ENCODE data around the gene MTFMT. TPM values are rescaled to one million over a fixed set of nuclear protein-coding genes. Genes with fewer than 3 reads are reported as not detected.

Gene MTFMT
- total and polyA plus RNA-seq, 7 experiments from 2014 or later = 7.1 to 24.8 (median 18.1) TPM

Other genes with a start within 250 kb of the MTFMT start
- gene PIF1, start 204.0 kb downstream of the MTFMT start, total RNA-seq = 10 to 100 TPM in 1 of 5 experiments, 1 to 10 TPM in 1, under 1 TPM in 1, not detected in 2; 0.34 to 30.2 (median 1.0) TPM
- not detected for gene PIF1, start 204.0 kb downstream of the MTFMT start, polyA plus RNA-seq
- 10 to 100 TPM in 4 of 5 experiments, 1 to 10 TPM in 1; 8.6 to 52.3 (median 14.0) TPM for gene PLEKHO2, start 187.7 kb downstream of the MTFMT start, total RNA-seq
- gene PLEKHO2, start 187.7 kb downstream of the MTFMT start, polyA plus RNA-seq = 10 to 100 TPM; 10.3 to 20.9 TPM
- 1 to 10 TPM; 3.3 to 9.3 (median 4.0) TPM for gene ANKDD1A, start 117.7 kb downstream of the MTFMT start, total RNA-seq
- gene ANKDD1A, start 117.7 kb downstream of the MTFMT start, polyA plus RNA-seq = 1 to 10 TPM in 1 of 2 donors, under 1 TPM in 1; 0.20 to 2.0 TPM
- 10 to 100 TPM; 42.5 to 72.3 (median 60.0) TPM for gene SPG21, start 39.7 kb downstream of the MTFMT start, total RNA-seq
- 100 to 1,000 TPM; 123 to 140 TPM for gene SPG21, start 39.7 kb downstream of the MTFMT start, polyA plus RNA-seq
- not detected for gene SLC51B, start 15.7 kb upstream of the MTFMT start, total RNA-seq
- gene SLC51B, start 15.7 kb upstream of the MTFMT start, polyA plus RNA-seq = not detected
- not detected for gene RASL12, start 38.4 kb upstream of the MTFMT start, total RNA-seq
- gene RASL12, start 38.4 kb upstream of the MTFMT start, polyA plus RNA-seq = not detected
- not detected for gene KBTBD13, start 47.1 kb upstream of the MTFMT start, total RNA-seq
- not detected for gene KBTBD13, start 47.1 kb upstream of the MTFMT start, polyA plus RNA-seq
- 10 to 100 TPM in 4 of 5 experiments, 1 to 10 TPM in 1; 6.4 to 17.1 (median 13.5) TPM for gene UBAP1L, start 85.6 kb upstream of the MTFMT start, total RNA-seq
- under 1 TPM; 0.09 to 0.20 TPM for gene UBAP1L, start 85.6 kb upstream of the MTFMT start, polyA plus RNA-seq
- gene PDCD7, start 104.2 kb upstream of the MTFMT start, total RNA-seq = 10 to 100 TPM; 23.0 to 38.6 (median 36.9) TPM
- 10 to 100 TPM; 10.6 to 26.5 TPM for gene PDCD7, start 104.2 kb upstream of the MTFMT start, polyA plus RNA-seq
- gene CLPX, start 155.7 kb upstream of the MTFMT start, total RNA-seq = 10 to 100 TPM; 33.4 to 56.3 (median 51.1) TPM
- 10 to 100 TPM; 34.1 to 37.0 TPM for gene CLPX, start 155.7 kb upstream of the MTFMT start, polyA plus RNA-seq
- gene CILP, start 181.8 kb upstream of the MTFMT start, total RNA-seq = under 1 TPM; 0.05 to 0.49 (median 0.44) TPM
- gene CILP, start 181.8 kb upstream of the MTFMT start, polyA plus RNA-seq = under 1 TPM in 1 of 2 donors, not detected in 1; 0.10 TPM